HG02870 (cell line): ENCODE measurements around the gene WDR70.
"Not testable (repeated sequence)": the region's sequence is repeated elsewhere in the genome, so short reads cannot be mapped to it uniquely, and the experiment has no call there.

Source experiments
- ATAC-seq: cut with Tn5 transposase; IDR thresholded peaks from one replicate; pipeline ENCODE4 v1.9.1; 2021; ENCODE audit warnings: mild to moderate bottlenecking, moderate library complexity; ENCODE audit not compliant: unreplicated experiment

Gene WDR70

GRCh38 chr5:37628876-37629275 lies 249.8 kb downstream of the WDR70 start:
- no peak for ATAC-seq

- ATAC-seq = no peak
Observed at GRCh38 chr5:37631939-37632338, 252.8 kb downstream of the WDR70 start.

DNA sequence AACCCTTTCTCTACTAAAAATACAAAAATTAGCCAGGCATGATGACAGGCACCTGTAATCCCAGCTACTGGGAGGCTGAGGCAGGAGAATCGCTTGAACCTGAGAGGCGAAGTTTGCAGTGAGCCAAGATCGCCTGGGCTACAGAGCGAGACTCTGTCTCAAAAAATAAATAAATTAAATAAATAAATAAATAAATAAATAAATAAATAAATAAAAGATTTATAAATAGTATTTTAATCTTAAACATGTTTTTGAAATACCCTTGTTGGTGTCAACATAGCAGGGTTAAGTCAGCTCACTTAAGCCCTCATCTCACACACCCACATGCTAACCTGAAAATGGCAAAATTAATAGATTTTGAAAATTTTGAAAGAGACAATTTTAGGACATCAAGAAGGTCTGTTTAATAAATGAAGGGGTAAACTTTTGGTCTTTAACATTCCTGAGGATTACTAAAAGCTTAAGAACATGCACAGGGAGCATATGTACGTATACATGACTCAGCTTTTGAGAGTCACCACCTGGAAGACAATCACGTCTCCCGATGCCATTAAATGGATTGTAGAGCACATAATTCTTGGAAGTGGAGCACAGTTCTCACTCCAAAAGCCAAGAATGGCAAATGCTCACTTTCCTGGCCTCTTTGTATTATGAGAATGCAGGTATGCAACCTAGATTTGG lies 258.2 kb downstream of the WDR70 start:
- ATAC-seq = no peak

GRCh38 chr5:37638897-37639296 lies 259.8 kb downstream of the WDR70 start:
- ATAC-seq = no peak

- no peak for ATAC-seq
Observed at GRCh38 chr5:37640088-37640487, 261.0 kb downstream of the WDR70 start.

DNA sequence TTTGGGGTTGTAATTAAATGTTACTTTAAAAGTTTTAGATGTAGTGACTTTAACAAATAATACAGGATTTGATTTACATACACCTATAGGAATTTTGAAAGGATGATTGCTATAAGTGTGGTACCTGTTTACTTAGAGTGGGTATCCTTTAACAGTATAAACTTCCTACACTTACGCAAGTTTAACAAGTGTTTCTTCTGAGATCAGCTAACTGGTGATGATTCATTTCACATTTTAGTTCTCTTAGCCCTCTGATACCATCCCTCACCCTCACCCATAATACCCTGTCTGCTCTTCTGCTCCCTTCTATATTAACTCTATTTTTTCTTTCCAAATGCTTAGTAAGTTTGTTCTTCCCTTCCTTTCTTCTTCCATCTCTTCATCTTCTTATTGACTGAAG lies 262.8 kb downstream of the WDR70 start:
- no peak for ATAC-seq

DNA sequence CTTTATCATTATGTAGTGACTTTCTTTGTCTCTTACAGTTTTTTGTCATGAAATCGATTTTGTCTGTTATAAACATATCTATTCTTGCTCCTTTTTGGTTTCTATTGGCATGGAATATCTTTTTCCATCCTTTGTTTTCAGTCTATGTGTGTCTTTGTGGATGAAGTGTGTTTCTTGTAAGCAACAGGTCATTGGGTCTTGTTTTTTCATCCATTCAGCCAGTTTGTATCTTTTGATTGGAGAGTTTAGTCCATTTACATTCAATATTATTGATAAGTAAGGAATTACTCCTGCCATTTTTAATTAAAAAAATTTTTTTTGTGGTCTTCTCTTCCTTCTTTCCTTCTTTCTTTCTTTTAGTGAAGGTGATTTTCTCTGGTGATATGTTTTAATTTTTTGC lies 266.6 kb downstream of the WDR70 start:
- ATAC-seq = no peak

DNA sequence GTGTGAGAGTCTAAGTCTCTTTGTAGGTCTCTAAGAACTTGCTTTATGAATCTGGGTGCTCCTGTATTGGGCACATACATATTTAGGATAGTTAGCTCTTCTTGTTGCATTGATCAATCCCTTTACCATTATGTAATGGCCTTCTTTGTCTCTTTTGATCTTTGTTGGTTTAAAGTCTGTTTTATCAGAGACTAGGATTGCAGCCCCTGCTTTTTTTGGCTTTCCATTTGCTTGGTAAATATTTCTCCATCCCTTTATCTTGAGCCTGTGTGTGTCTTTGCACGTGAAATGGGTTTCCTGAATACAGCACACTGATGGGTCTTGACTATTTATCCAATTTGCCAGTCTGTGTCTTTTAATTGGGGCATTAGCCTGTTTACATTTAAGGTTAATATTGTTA lies 275.4 kb downstream of the WDR70 start:
- not testable (repeated sequence) for ATAC-seq

DNA sequence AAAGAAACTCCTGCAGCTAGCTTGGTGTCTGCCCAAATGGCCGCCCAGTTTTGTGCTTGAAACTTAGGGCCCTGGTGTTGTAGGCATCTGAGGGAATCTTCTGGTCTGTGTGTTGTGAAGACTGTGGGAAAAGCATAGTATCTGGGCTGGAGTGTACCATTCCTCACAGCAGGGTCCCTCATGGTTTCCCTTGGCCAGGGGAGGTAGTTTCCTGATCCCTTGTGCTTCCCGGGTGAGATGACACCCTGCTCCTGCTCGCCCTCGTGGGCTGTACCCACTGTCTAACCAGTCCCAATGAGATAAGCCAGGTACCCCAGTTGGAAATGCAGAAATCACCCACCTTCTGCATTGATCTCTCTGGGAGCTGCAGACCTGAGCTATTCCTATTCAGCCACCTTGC lies 277.9 kb downstream of the WDR70 start:
- no peak for ATAC-seq

DNA sequence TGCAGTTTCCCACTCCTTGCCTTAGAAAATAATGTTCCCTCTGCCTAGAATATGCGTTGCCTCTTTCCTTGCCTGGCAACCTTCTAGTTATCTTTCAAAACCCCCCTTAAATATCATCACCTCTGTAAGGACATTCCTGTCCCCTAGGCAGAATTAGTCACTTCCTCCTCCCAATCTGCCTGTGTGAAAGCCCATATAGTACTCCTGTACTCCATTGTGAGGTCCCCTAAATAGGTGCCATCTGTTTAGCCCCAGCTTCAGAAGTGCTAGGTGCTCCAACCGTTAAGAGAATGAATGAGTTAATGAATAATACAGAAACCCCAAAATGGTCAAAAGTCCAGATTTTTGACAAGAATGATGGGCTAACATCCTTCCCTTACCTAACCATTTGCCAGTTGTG lies 279.3 kb downstream of the WDR70 start:
- ATAC-seq = no peak

- no peak for ATAC-seq
Observed at GRCh38 chr5:37660319-37660718, 281.2 kb downstream of the WDR70 start.

- ATAC-seq = no peak
Observed at GRCh38 chr5:37661227-37661920, 282.3 kb downstream of the WDR70 start.

DNA sequence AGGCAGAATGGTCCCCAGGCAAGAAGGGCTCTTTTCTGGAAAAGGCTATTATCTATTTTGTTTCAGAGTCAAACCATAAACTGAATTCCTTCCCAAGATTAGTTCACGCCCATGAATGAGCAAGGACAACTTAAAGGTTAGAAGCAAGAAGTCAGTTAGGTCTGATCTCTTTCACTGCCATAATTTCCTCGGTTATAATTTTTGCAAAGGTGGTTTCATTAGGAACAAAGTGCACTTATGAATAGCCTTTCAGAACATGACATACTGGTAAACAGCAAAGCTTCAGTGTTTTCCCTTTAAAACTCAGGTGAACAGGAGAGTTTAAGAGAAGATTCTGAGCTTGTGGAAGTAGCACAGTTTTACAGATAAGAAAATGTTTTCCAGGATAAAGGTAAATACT lies 282.8 kb downstream of the WDR70 start:
- no peak for ATAC-seq

DNA sequence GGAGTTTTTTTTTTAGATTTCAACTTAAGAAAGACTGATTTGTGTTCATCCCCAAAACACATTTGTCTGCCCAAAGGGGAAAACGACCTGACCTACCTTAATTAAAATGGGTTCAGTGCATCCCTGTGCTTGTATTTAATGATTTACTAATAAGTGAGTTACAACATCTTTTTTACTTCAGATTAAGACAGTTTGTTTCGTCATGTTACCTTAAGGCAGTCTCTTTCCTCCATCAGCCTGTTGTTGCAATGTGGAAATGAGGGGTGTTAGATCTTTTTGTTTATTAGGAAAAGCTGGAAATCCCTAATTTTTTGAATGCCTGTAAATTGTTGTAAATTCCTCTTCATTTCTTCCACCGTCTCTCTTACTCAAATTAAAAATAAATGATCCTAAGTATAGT lies 283.2 kb downstream of the WDR70 start:
- ATAC-seq = no peak

DNA sequence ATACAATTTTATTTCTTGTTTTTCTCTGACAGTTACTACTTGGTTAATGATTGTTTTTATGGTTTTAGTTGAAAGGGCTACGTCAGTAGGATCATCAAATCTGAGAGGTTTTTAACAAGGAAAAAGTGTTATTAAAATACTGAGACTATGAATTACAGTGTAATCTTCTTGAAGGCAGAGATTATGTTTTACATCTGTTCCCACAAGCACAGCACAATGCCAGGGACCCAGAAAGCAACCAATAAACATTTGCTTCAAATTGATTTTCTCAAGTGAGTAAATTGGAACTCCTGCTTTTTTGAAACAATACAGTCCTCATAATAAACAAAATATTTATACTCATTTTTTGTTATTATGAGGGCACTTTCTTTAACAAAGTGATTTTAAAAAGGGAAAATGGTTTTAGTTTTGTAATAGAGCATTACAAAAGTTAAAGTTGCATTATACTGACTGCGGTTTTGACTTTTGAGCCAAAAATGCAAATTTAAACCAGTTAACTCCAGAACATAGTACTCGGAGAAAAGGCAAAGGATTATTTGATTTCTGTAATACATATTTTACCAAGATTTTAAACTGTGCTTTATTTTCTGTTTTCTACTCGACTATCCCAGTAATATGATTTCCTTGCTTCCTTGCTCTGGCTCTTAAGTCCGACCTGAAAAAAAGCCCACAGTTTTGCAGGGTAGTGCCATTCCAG lies 283.8 kb downstream of the WDR70 start:
- ATAC-seq = no peak

DNA sequence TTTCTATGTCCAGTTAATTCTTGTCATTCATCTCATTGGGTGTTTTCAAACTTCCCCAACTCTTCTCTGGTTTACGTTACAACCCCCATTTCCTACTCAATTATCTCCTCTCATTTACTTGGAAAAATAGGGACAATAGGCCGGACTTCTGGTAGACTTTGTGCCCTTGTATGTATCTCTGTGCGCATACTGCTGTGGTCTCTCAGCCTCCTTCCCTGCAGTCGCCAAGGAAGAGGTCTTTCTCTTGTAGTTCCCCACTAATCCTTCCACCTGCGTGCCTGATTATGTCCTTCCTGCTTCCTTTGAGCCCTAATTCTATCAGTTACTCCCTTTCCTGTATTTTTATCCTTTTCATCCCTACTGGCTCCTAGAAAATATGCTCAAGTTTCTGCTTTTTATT lies 284.4 kb downstream of the WDR70 start:
- ATAC-seq = no peak

DNA sequence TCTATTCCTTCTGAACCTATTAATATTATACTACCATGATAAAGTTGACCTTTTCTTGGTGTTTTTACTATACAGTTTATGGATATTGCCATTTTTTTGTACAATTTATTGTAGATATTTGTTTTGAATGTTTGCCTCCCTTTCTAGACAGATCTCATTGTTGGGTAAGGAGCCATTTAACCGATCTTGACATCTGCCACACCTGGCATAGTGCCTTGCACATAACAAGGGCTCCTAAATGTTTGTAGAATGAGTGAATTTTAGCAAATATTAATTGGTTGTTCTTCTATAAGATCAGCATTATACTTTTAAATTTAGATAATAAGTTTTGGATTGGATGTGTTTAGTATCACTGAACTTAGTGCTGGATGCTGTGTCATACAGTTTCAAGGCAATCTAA lies 285.4 kb downstream of the WDR70 start:
- ATAC-seq = no peak

DNA sequence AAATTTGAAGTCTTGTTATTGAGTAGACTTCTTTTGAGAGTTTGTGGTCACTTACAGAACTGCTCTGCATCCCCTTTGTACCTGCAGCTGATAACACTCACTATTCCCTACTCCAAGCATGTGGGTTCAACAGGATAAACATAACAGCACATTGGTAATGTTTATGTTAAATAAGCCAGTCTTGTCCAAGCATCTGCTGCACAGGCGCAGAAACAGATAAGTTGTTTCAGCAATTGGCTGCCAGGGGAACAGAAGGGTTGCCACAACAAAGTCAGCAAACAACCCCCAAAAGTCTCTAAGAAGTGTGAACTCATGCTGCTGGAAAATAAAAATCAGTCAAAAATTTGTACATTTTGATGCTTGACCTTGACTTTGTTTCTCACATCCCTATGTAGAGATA lies 286.2 kb downstream of the WDR70 start:
- ATAC-seq = no peak

DNA sequence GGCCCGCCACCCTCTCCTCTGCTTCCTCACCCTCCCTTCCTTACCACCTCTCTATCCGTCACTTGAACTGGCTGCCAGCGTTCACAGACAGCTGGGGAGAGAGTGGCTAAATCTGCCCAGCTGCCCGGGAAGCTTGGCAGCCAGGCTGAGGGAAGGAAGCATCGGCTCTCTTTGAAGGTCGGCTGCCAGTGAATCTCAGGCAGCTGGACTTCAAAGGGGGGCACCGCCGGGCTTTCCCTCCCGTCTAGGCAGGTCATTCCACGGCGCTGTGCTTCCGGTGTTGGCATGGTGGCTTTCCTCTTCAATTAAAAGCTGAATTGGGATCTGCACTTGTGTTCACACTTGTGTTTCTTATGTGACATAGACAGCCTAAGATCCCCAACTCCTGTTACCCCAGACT lies 286.8 kb downstream of the WDR70 start:
- ATAC-seq = no peak

DNA sequence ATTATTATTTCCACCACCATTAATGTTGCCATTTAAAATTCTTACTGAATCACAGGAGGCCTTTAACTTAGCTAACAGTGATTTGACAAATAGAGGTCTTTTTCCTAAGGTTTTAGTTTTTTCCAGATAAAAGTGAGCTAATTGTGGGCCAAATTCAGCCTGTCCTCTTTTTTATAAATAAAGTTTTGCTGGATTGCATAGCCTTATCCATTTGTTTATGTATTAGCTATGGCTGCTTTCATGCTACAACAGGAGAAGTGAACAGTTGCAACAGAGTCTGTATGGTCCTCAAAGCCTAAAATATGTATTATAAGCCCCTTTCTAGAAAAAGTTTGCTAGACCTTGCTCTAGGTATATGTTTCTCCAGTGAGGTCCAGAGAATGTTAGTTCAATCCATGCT lies 288.3 kb downstream of the WDR70 start:
- ATAC-seq = no peak

DNA sequence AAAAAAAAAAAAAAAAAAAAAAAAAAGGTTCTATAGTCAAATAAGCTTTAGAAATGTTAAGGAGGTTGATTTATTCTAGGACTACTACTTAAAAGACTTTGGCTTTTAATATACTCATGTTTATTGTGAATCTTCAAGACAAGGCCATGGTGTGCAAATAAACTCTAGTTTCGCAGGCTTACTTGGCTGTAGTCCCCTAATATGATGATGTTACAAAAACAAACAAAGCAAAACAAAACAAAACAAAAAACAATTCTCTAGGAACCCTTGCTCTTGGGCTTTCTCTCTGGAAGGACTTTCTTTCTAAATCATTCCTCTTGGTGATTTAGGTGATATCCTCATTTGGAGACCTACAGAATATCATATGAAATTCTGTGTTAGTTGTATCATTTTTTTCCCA lies 288.7 kb downstream of the WDR70 start:
- ATAC-seq = no peak

DNA sequence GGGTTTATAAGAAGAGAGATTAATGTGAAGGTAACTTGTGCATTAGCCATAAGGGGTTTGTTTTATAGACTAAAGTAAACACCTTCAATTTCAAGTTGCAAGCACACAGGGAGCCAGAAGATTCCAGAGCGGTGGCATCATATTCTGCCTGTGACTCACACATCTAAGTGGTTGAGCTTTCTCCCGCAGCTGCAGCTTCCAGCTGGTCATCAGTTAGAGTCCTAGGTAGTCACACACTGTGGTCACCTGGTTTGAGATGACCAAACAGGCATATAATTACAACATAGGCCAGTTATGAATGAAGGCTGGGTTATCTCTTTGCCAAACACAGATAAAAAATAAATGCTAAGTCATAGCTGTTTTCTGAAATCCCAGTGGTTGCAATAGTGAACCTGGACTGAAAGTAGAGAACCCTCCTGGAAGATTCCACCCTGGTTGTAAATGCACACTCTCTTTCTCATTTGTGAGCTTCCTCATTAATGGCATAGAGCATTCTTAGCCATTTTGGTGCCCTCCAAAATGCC lies 289.5 kb downstream of the WDR70 start:
- no peak for ATAC-seq
